SU-DHL-6 (cell line): Measurements from ENCODE around the gene CYB5R3.

Source experiments
- H2AFZ ChIP-seq: fragments of 200-600 bp; sonication (generic); 2 replicates; pipeline ENCODE4 v1.6.1; 2014; ENCODE audit warnings: low read depth, mild to moderate bottlenecking, moderate library complexity, mixed read lengths, antibody characterized with exemption, low read length; ENCODE audit not compliant: severe bottlenecking
- H3F3A ChIP-seq: fragments of 200-600 bp; shearing (Covaris generic); 2 replicates; pipeline ENCODE4 v1.6.0; 2016; ENCODE audit warnings: antibody characterized with exemption, mild to moderate bottlenecking; ENCODE audit not compliant: insufficient read depth
- H3K27ac ChIP-seq: fragments of 200-600 bp; sonication (generic); 2 replicates; pipeline ENCODE4 v1.5.1; 2016; ENCODE audit warnings: low read depth, mild to moderate bottlenecking, low read length, moderate library complexity, mixed read lengths
- H3K27me3 ChIP-seq: fragments of 200-600 bp; sonication (generic), shearing (Covaris generic); 2 replicates; pipeline ENCODE4 v1.6.0; 2014; ENCODE audit warnings: mild to moderate bottlenecking, low read length
- H3K36me3 ChIP-seq: fragments of 200-600 bp; sonication (generic); 2 replicates; pipeline ENCODE4 v1.6.1; 2014; ENCODE audit warnings: mild to moderate bottlenecking, low read length, mixed read lengths
- H3K4me2 ChIP-seq: fragments of 300-600, 200-600 bp; shearing (Covaris generic), sonication (generic); 2 replicates; pipeline ENCODE4 v1.6.0; 2014; ENCODE audit warnings: low read length, low read depth, mild to moderate bottlenecking; ENCODE audit not compliant: poor library complexity, severe bottlenecking
- H3K4me3 ChIP-seq: fragments of 200-600 bp; sonication (generic); 2 replicates; pipeline ENCODE4 v1.5.1; 2014; ENCODE audit warnings: antibody characterized with exemption, low read length, mild to moderate bottlenecking, mixed read lengths; ENCODE audit not compliant: insufficient read depth, poor library complexity, severe bottlenecking
- H3K79me2 ChIP-seq: fragments of 200-600 bp; sonication (generic); 2 replicates; pipeline ENCODE4 v1.6.1; 2014; ENCODE audit warnings: mild to moderate bottlenecking, low read length, moderate library complexity; ENCODE audit not compliant: insufficient read depth
- H3K9ac ChIP-seq: fragments of 200-600 bp; sonication (generic); 2 replicates; pipeline ENCODE4 v1.7.0; 2014; ENCODE audit warnings: mild to moderate bottlenecking, low read length
- H3K9me2 ChIP-seq: fragments of 200-600 bp; sonication (generic); replicated peaks from 2 replicates; pipeline ENCODE4 v1.6.1; 2014; ENCODE audit warnings: low read length; ENCODE audit not compliant: insufficient read depth
- H3K9me3 ChIP-seq: fragments of 200-600 bp; sonication (generic); 2 replicates; pipeline ENCODE4 v1.6.1; 2014; ENCODE audit warnings: low read length, mixed read lengths; ENCODE audit not compliant: insufficient read depth
- H4K20me1 ChIP-seq: fragments of 200-600 bp; sonication (generic); 2 replicates; pipeline ENCODE4 v1.6.1; 2014; ENCODE audit warnings: low read depth, mild to moderate bottlenecking, antibody characterized with exemption, low read length, moderate library complexity, mixed read lengths
- CTCF ChIP-seq: fragments of 200-600 bp; sonication (generic); IDR thresholded peaks from one replicate; pipeline ENCODE4 v1.5.1; 2017; ENCODE audit warnings: antibody characterized with exemption, mild to moderate bottlenecking, low read length, moderate library complexity; ENCODE audit not compliant: insufficient read depth, poor library complexity, severe bottlenecking
- EZH2phosphoT487 ChIP-seq: fragments of 200-600 bp; sonication (generic), shearing (Covaris generic); conservative IDR thresholded peaks from 2 replicates; pipeline ENCODE4 v1.6.1; 2018; ENCODE audit warnings: mild to moderate bottlenecking, antibody characterized with exemption, low read length, moderate library complexity, mixed read lengths

The CYB5R3 gene

GRCh38 chr22:42615092-42615859, 33.9 kb downstream of the CYB5R3 start:
- H4K20me1 ChIP-seq, result peaks cover 6% of the 10 kb centered on the region
- H3K9me2 ChIP-seq, result no peaks in the 10 kb centered on the region
- peaks cover 7% of the 10 kb centered on the region; the same call in 1 of the 2 replicates for H3K36me3 ChIP-seq
- peak overlapping the region; percentile 80 for H3K9ac ChIP-seq
- TF ChIP-seq EZH2phosphoT487, result no peak
- no peak for TF ChIP-seq CTCF
- H3K9me3 ChIP-seq, result no peaks in the 10 kb centered on the region
- H3K79me2 ChIP-seq, result peaks cover 39% of the 10 kb centered on the region
- H3K27me3 ChIP-seq, result no peaks in the 10 kb centered on the region
- H2AFZ ChIP-seq, result no peak overlapping the region
- H3K27ac ChIP-seq, result peak overlapping the region; percentile 90
- peak overlapping the region; percentile 66 for H3K4me2 ChIP-seq
- H3F3A ChIP-seq, result peaks cover 15% of the 10 kb centered on the region
- H3K4me3 ChIP-seq, result peak overlapping the region; percentile 56

GRCh38 chr22:42614312-42615091, 34.7 kb downstream of the CYB5R3 start, which contains the start of gene POLDIP3:
POLDIP3 (minus strand) TSS chr22:42614883; CDS start chr22:42614857, 26 bp downstream.
- H3K9me2 ChIP-seq, result no peaks in the 10 kb centered on the region
- H3K4me3 ChIP-seq, result peak within 1 kb of the TSS; percentile 56
- H3K36me3 ChIP-seq, result peaks cover 7% of the 10 kb centered on the region; the same call in 1 of the 2 replicates
- H3K9ac ChIP-seq, result peak within 1 kb of the TSS; percentile 80
- peaks cover 47% of the 10 kb centered on the region for H3K79me2 ChIP-seq
- no peak within 1 kb of the TSS for H2AFZ ChIP-seq
- H3K27me3 ChIP-seq, result no peaks in the 10 kb centered on the region
- H3K27ac ChIP-seq, result peak within 1 kb of the TSS; percentile 90
- TF ChIP-seq EZH2phosphoT487, result no peak
- no peak for TF ChIP-seq CTCF
- peak within 1 kb of the TSS; percentile 66 for H3K4me2 ChIP-seq
- H4K20me1 ChIP-seq, result peaks cover 6% of the 10 kb centered on the region
- no peaks in the 10 kb centered on the region for H3K9me3 ChIP-seq
- H3F3A ChIP-seq, result peaks cover 15% of the 10 kb centered on the region

DNA sequence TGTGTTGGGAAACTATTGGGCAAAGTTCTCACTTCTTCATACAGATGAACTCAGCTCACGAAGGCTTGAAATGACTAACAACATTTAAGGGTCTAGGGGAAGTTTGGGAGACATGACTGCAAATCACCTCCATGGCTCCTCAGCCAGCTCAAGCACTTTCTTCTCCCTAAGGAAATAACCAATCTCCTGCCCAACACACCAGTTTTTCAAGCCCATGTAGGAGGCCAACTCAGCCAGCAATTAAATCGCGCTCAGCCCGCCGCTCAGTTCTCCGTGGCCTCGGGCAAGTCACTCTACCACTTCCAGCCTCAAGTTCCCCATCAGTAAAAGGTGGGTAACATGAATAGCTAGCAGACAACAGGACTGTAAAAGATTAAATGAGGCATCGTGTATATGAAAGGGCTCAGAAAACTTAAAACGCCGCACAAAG, 35.3 kb downstream of the CYB5R3 start:
- Histone ChIP-seq H3K9me2 (no peaks in the 10 kb centered on the region), H3K9me3 (no peaks in the 10 kb centered on the region), H2AFZ (no peak overlapping the region), H3K9ac (peak overlapping the region; percentile 80), H4K20me1 (peaks cover 6% of the 10 kb centered on the region), H3K4me3 (peak overlapping the region; percentile 56), H3F3A (peaks cover 15% of the 10 kb centered on the region), H3K4me2 (peak overlapping the region; percentile 66), H3K27me3 (no peaks in the 10 kb centered on the region), H3K27ac (peak overlapping the region; percentile 90), H3K79me2 (peaks cover 53% of the 10 kb centered on the region), H3K36me3 (peaks cover 7% of the 10 kb centered on the region; the same call in 1 of the 2 replicates)
- TF ChIP-seq CTCF (no peak), EZH2phosphoT487 (no peak)
